ENCODE results near the gene PLEKHD1.

DNA sequence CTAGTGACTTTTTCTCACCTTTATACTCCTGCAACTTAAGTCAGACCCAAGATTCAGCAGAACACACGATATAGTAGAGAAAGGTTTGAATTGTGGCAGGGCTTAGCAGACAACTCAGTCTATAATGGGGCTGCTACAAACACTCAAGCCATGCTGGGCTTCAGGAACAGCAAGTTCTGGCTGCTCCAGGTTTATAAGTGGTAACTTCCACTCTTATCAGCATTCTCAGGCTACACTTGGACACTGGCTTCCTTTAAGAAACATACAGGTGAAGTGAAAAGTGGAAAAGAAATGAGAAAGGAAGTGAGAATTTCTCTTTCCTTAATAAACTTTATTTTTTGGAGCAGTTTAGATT, 21.7 kb downstream of the PLEKHD1 start:
- TF ChIP-seq, protein P1, sequence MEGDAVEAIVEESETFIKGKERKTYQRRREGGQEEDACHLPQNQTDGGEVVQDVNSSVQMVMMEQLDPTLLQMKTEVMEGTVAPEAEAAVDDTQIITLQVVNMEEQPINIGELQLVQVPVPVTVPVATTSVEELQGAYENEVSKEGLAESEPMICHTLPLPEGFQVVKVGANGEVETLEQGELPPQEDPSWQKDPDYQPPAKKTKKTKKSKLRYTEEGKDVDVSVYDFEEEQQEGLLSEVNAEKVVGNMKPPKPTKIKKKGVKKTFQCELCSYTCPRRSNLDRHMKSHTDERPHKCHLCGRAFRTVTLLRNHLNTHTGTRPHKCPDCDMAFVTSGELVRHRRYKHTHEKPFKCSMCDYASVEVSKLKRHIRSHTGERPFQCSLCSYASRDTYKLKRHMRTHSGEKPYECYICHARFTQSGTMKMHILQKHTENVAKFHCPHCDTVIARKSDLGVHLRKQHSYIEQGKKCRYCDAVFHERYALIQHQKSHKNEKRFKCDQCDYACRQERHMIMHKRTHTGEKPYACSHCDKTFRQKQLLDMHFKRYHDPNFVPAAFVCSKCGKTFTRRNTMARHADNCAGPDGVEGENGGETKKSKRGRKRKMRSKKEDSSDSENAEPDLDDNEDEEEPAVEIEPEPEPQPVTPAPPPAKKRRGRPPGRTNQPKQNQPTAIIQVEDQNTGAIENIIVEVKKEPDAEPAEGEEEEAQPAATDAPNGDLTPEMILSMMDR (IDR thresholded peaks at IDR 0.05), result no peak
- TF ChIP-seq POLR2AphosphoS5 (IDR thresholded peaks at IDR 0.05), result no peak

Measured in transverse colon (tissue), 4 donors.